Upper lobe of left lung (tissue), 6 donors: ENCODE measurements around the gene PLN. TPM values are rescaled to one million over a fixed set of nuclear protein-coding genes. Genes with fewer than 3 reads are reported as not detected.

Experiments
- ATAC-seq, 2 donors: fragments of 200-7000 bp; cut with Tn5 transposase; one replicate each; pipeline ENCODE4 v1.9.1; 2022; ENCODE audit warnings: mild to moderate bottlenecking in 2 of 2, moderate library complexity in 2 of 2; ENCODE audit not compliant: low FRiP score in 2 of 2
- DNase-seq, 2 donors: peaks; one replicate each; pipeline ENCODE4 v3.0.0-alpha.2; 2019 to 2020
- H3K27ac ChIP-seq, 4 donors: fragments of 200-600 bp; sonication (generic); one replicate each; pipeline ENCODE4 v1.5.1; 2016 to 2019
- H3K27me3 ChIP-seq, 4 donors: fragments of 200-600 bp; sonication (generic); one replicate each; pipeline ENCODE4 v1.5.1; 2017 to 2019
- H3K36me3 ChIP-seq, 4 donors: fragments of 200-600 bp; sonication (generic); one replicate each; pipeline ENCODE4 v1.5.1; 2016 to 2019
- H3K4me1 ChIP-seq, 4 donors: fragments of 200-600 bp; sonication (generic); one replicate each; pipeline ENCODE4 v1.5.1; 2018 to 2019
- H3K4me3 ChIP-seq, 4 donors: fragments of 200-600 bp; sonication (generic); one replicate each; pipeline ENCODE4 v1.5.1; 2017 to 2019; ENCODE audit warnings: mild to moderate bottlenecking in 2 of 4, moderate library complexity in 1 of 4
- H3K9me3 ChIP-seq, 4 donors: fragments of 200-600 bp; sonication (generic); one replicate each; pipeline ENCODE4 v1.5.1; 2018 to 2019
- CTCF ChIP-seq, 6 experiments: fragments of 450-650 bp in 4 of 6; fragments of 200-600 bp in 2 of 6; sonication (generic) in 2 of 6; IDR thresholded peaks; one replicate each; pipeline ENCODE4 v1.5.1; 2016 to 2019; ENCODE audit warnings: antibody characterized with exemption in 6 of 6
- EP300 ChIP-seq, 4 donors: sonication (generic); formaldehyde crosslinking; IDR thresholded peaks; one replicate each; pipeline ENCODE4 v1.5.1; 2017; ENCODE audit warnings: antibody characterized with exemption in 4 of 4, control low read depth in 2 of 4
- POLR2A ChIP-seq, 4 donors: fragments of 450-650 bp; IDR thresholded peaks; one replicate each; pipeline ENCODE4 v1.5.1; 2016 to 2017; ENCODE audit warnings: antibody characterized with exemption in 4 of 4, mild to moderate bottlenecking in 2 of 4
- POLR2AphosphoS5 ChIP-seq, 2 donors: sonication (generic); formaldehyde crosslinking; IDR thresholded peaks; one replicate each; pipeline ENCODE4 v1.5.1; 2017; ENCODE audit warnings: antibody characterized with exemption in 2 of 2
- WGBS, 2 donors: methylation state at CpG; one replicate each; pipeline ENCODE4 v1.1.5; 2017 to 2018; 5-methylcytosine and 5-hydroxymethylcytosine counted together
- total RNA-seq, 6 donors: library from RNA; depleted of rRNA in 4 of 6; stranded (reverse); fragments of >200 nt in 4 of 6; gene quantifications; one replicate each; pipeline versions ENCODE4 v1.1.0 to v1.2.1, GENCODE V29; 2016 to 2021
- donor health status: DM: no; HTN: no; CAD: no; lungs with moderate emphysema.
- donor health status: DM: no; HTN: yes; CAD: no; lungs with severe emphysema.

PLN gene
- total RNA-seq, 6 donors from 2014 or later: 1.9 to 9.9 (median 3.8) TPM; not detected in 1

GRCh38 chr6:118578617-118579016 is 30.5 kb downstream of the PLN start:
- H3K27me3 ChIP-seq: no peaks in the 10 kb centered on the region
- peaks cover 17 to 48% (median 31%) of the 10 kb centered on the region in 4 donors for H3K9me3 ChIP-seq
- no peak for ATAC-seq
- H3K27ac ChIP-seq: no peak overlapping the region
- no peaks in the 10 kb centered on the region for H3K36me3 ChIP-seq
- no peak for DNase-seq
- 95 to 96% methylated on average over 12 of the region's 12 CpGs for WGBS, 2 donors
- peaks cover 11 to 20% (median 14%) of the 10 kb centered on the region in 4 donors for H3K4me1 ChIP-seq
- TF ChIP-seq CTCF (IDR thresholded peaks at IDR 0.05): no peak
- no peak overlapping the region for H3K4me3 ChIP-seq

- H3K36me3 ChIP-seq: no peaks in the 10 kb centered on the region
- H3K9me3 ChIP-seq: peaks cover 7 to 36% (median 20%) of the 10 kb centered on the region in 4 donors
Measured at GRCh38 chr6:118579786-118580185, 31.7 kb downstream of the PLN start.

GRCh38 chr6:118580585-118581419 is 32.7 kb downstream of the PLN start:
- Histone ChIP-seq H3K9me3 (peaks cover 7 to 26% (median 14%) of the 10 kb centered on the region in 4 donors), H3K4me1 (peaks cover 11 to 20% (median 14%) of the 10 kb centered on the region in 4 donors), H3K27me3 (no peaks in the 10 kb centered on the region), H3K36me3 (no peaks in the 10 kb centered on the region), H3K27ac (peak overlapping the region in 2 of 4 donors; percentile 7 to 13), H3K4me3 (no peak overlapping the region)
- peak; percentile 84 to 89 for ATAC-seq
- WGBS, 2 donors: 58 to 59% methylated on average over 10 of the region's 10 CpGs
- no peak for DNase-seq
- TF ChIP-seq EP300 (IDR thresholded peaks at IDR 0.05) (no peak), POLR2AphosphoS5 (IDR thresholded peaks at IDR 0.05) (no peak), POLR2A (IDR thresholded peaks at IDR 0.05) (no peak), CTCF (IDR thresholded peaks at IDR 0.05) (peak; percentile 64 to 82 (median 71))

More at GRCh38 chr6:118579786-118580185, 31.7 kb downstream of the PLN start:
- Histone ChIP-seq H3K27ac (no peak overlapping the region), H3K27me3 (no peaks in the 10 kb centered on the region), H3K4me1 (peaks cover 11 to 20% (median 14%) of the 10 kb centered on the region in 4 donors), H3K4me3 (no peak overlapping the region)
- TF ChIP-seq POLR2A (IDR thresholded peaks at IDR 0.05): no peak
- no peak for TF ChIP-seq EP300 (IDR thresholded peaks at IDR 0.05)
- no peak for TF ChIP-seq CTCF (IDR thresholded peaks at IDR 0.05)
- TF ChIP-seq POLR2AphosphoS5 (IDR thresholded peaks at IDR 0.05): no peak
- ATAC-seq: no peak
- 94 to 95% methylated on average over 2 of the region's 2 CpGs for WGBS, 2 donors
- no peak for DNase-seq

- Histone ChIP-seq H3K9me3 (peaks cover 7 to 25% (median 14%) of the 10 kb centered on the region in 4 donors), H3K4me3 (no peak overlapping the region), H3K27me3 (no peaks in the 10 kb centered on the region), H3K27ac (peak overlapping the region in 2 of 4 donors; percentile 7 to 13), H3K4me1 (peaks cover 11 to 20% (median 14%) of the 10 kb centered on the region in 4 donors), H3K36me3 (no peaks in the 10 kb centered on the region)
- ATAC-seq (peak; percentile 41 to 81), DNase-seq (no peak)
- no peak for TF ChIP-seq CTCF (IDR thresholded peaks at IDR 0.05)
- no peak for TF ChIP-seq POLR2AphosphoS5 (IDR thresholded peaks at IDR 0.05)
- no peak for TF ChIP-seq POLR2A (IDR thresholded peaks at IDR 0.05)
- no peak for TF ChIP-seq EP300 (IDR thresholded peaks at IDR 0.05)
- WGBS, 2 donors: 63 to 76% methylated on average over 5 of the region's 5 CpGs
Measured at GRCh38 chr6:118581489-118581959, 33.4 kb downstream of the PLN start.
